ENCODE data around the gene NEU2.
A peak's percentile ranks its signal among the peaks of the same experiment; 100 is the strongest.
"Not testable (repeated sequence)": the region's sequence is repeated elsewhere in the genome, so short reads cannot be mapped to it uniquely, and the experiment has no call there.

The NEU2 gene

DNA sequence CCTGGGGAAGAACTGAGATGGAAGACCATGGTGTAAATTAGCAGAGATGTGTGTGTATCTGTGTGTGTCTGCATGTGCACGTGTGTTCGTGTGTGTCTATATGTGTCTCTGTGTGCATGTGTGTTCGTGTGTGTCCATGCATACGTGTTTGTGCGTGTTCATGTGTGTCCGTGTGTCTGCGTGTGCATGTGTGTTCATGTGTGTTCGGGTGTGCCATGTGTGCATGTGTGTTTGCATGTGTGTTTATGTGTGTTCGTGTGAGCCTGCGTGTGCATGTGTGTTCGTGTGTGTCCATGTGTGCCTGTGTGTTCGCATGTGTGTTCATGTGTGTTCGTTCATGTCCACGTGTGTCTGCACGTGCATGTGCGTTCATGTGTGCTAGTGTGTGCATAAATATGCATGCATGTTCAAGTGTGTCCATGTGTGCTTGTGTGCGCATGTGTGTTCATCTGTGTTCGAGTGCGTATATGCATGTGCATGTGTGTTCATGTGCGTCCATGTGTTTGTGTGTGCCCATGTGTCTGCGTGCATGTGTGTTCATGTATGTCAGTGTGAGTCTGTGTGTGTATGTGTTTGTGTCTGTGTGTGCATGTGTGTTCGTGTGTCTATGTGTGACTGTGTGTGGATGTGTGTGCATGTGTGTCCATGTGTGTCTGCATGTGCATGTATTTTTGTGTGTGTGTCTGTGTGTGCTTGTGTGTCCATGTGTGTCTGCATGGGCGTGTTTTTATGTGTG is 3.1 kb downstream of the NEU2 start:
- DNase-seq (ENCODE audit: low spot score): no peak

DNA sequence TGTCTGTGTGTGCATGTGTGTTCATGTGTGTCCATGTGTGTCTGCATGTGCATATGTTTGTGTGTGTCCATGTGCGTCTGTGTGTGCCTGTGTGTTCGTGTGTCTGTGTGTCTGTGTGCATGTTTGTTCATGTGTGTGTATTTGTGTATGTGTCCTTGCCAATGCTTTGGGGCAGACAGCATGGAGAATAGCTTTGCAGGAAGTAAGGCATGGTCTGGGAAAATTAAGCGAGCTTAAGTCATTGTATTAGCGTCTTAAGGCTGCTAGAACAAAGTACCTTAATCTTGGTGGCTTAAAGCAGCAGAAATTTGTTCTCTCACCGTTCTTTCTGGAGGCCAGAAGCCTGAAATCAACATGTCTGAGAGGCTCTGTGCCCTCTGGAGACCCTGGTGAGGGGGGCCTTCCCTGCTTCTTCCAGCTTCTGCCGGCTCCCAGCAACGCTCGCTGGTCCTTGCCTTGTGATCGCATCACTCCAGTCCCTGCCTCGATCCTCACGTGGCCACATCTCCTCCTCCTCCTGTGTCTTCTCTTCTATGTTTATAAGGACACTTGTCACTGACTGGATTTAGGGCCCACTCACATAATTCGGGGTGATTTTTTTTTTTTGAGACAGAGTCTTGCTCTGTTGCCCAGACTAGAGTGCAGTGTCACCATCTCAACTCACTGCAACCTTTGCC is 3.8 kb downstream of the NEU2 start:
- DNase-seq (ENCODE audit: low spot score): no peak

DNA sequence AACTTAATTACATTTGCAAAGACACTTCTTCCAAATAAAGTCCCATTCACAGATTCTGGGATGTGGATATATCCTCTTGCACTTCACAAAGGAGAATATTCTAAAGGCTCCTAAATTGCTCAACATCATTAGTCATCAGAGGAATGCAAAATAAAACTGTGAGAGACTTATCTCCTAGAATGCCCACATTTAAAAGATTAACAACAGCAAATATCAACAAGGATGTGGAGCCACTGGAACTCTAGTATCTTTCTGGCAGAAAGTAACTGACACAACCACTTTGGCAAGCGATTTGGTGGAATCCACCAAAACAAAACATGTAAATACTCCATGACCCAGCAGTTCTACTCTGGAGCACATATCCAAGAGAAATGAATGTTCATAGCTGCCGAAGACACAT is 4.6 kb downstream of the NEU2 start:
- DNase-seq (ENCODE audit: low spot score): no peak

- no peak for DNase-seq (ENCODE audit: low spot score)
Observed at GRCh38 chr2:233039212-233039845, 6.9 kb downstream of the NEU2 start.

- no peak for DNase-seq (ENCODE audit: low spot score)
Observed at GRCh38 chr2:233039846-233040530, 7.5 kb downstream of the NEU2 start.

DNA sequence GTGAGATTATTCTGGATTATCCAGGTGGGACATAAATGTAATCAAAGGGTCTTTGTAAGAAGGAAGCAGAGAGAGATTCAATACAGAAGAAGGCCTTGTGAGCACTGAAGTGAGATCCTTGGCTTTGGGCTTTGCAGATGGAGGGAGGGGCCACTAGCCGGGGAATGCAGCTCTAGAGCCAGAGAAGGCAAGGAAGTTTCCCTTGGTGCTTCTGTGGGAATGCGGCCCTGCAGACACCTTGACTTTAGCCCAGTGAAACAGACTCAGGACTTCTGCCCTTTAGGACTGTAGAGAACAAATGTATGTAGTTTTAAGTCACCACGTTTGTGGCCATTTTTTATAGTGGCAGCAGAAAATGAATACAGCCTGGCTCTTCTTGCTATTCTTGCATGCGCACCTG is 8.1 kb downstream of the NEU2 start:
- no peak for DNase-seq (ENCODE audit: low spot score)

- peak; percentile 50 for DNase-seq (ENCODE audit: low spot score)
Observed at GRCh38 chr2:233041722-233042323, 9.4 kb downstream of the NEU2 start.

GRCh38 chr2:233042549-233042948 is 10.1 kb downstream of the NEU2 start:
- no peak for DNase-seq (ENCODE audit: low spot score)

- DNase-seq (ENCODE audit: low spot score): no peak
Observed at GRCh38 chr2:233044974-233045605, 12.6 kb downstream of the NEU2 start.

DNA sequence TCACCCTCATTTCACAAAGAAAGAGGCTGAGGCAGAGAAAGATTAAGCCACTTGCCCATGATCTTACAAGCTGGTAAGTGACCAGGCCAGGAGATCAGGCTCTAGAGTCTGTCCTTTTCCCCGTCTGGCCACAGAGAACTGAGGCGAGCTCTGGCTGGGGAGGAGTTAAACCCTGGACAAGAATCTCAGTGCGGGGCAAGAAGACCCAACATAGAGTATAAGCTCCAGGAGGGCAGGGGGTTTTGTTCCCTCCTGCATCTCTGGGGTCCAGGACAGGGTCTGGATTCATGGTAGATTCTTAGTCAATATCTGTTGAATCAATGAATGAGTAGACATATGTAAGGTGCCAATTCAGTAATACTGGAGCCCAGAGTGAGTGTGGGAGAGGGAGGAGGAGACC is 14.7 kb downstream of the NEU2 start:
- no peak for DNase-seq (ENCODE audit: low spot score)

DNA sequence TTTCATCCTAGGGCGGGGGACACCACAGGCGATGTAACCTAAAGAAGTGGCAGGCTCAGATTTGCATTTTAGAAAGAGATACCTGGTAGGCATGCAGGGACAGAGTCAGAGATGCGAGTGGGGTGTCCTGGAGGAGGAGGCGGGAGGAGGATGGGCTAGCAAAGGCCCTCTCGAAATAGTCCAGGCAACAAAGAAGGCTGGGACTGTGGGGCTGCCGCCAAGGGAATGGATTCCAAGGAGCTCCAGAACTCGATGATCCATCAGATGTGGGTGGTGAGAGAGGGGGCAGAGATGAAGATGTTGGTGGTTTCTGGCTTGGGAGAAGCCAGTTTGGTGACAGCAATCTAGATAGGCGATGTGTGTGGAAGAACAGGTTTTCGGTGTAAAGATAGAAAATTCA is 15.2 kb downstream of the NEU2 start:
- no peak for DNase-seq (ENCODE audit: low spot score)

- no peak for DNase-seq (ENCODE audit: low spot score)
Observed at GRCh38 chr2:233048569-233049193, 16.2 kb downstream of the NEU2 start.

- DNase-seq (ENCODE audit: low spot score): no peak
Observed at GRCh38 chr2:233049194-233049761, 16.8 kb downstream of the NEU2 start.

GRCh38 chr2:233051241-233052149 is 19.0 kb downstream of the NEU2 start:
- peak; percentile 83 for DNase-seq (ENCODE audit: low spot score)

GRCh38 chr2:233052517-233052916 is 20.0 kb downstream of the NEU2 start:
- DNase-seq (ENCODE audit: low spot score): not testable (repeated sequence)

GRCh38 chr2:233053928-233054784 is 21.7 kb downstream of the NEU2 start:
- DNase-seq (ENCODE audit: low spot score): peak; percentile 49

- no peak for DNase-seq (ENCODE audit: low spot score)
Observed at GRCh38 chr2:233055362-233055761, 22.9 kb downstream of the NEU2 start.

DNA sequence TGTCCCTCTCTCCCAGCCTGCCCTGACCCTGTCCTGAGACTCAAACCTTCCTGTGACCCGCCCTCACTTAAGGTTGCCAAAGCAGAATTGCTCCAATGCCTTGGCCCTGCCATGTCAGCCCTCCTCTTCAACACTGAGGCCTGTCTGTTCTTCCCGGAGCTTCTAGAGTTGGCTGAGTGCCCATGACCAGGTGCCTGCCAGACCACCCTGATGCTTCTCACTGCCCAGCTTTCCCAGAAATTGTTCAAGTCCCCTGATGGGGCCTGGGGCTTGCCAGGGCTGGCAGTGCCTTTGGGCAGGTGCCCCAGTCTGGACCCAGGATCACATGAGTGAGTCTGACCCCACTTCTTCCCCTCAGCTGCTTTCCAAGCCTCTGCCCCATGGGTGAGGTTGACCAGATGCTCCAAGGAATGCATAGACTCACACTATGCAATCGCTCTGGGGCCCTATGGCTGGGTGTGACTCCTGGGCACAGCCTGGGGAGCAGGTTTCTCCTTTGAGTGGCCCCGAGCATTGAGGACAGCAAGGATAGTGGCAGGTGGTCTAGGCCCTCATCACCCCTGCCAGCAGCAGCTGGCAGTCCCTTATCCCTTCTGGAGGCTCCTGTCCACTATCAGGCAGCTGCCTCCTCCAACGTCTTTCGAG is 24.6 kb downstream of the NEU2 start:
- no peak for DNase-seq (ENCODE audit: low spot score)

Data from kidney capillary endothelial cell (primary cell).